ENCODE results near the gene JUN. TPM values are rescaled to one million over a fixed set of nuclear protein-coding genes. Genes with fewer than 3 reads are reported as not detected.

JUN gene
- polyA plus RNA-seq, 1 donor = 154 TPM

GRCh38 chr1:58783090-58783992 is 506 bp downstream of the JUN start:
- DNase-seq (ENCODE audit: low read depth) = peak; percentile 13

GRCh38 chr1:58782178-58783089 is 1.4 kb downstream of the JUN start:
- no peak for DNase-seq (ENCODE audit: low read depth)

GRCh38 chr1:58781541-58782177 is 2.2 kb downstream of the JUN start:
- DNase-seq (ENCODE audit: low read depth) = peak; percentile 47

GRCh38 chr1:58780836-58781452 is 2.9 kb downstream of the JUN start:
- DNase-seq (ENCODE audit: low read depth) = no peak

- DNase-seq (ENCODE audit: low read depth) = no peak
Observed at GRCh38 chr1:58780411-58780810, 3.4 kb downstream of the JUN start.

- DNase-seq (ENCODE audit: low read depth) = peak; percentile 62
Observed at GRCh38 chr1:58779801-58780382, 4.0 kb downstream of the JUN start.

GRCh38 chr1:58779059-58779754 is 4.6 kb downstream of the JUN start:
- peak; percentile 11 for DNase-seq (ENCODE audit: low read depth)

- DNase-seq (ENCODE audit: low read depth) = no peak
Observed at GRCh38 chr1:58778385-58779000, 5.4 kb downstream of the JUN start.

- no peak for DNase-seq (ENCODE audit: low read depth)
Observed at GRCh38 chr1:58774027-58774426, 9.8 kb downstream of the JUN start.

- no peak for DNase-seq (ENCODE audit: low read depth)
Observed at GRCh38 chr1:58773406-58773840, 10.4 kb downstream of the JUN start.

- no peak for DNase-seq (ENCODE audit: low read depth)
Observed at GRCh38 chr1:58769809-58770320, 14.0 kb downstream of the JUN start.

GRCh38 chr1:58768971-58769808 is 14.7 kb downstream of the JUN start:
- DNase-seq (ENCODE audit: low read depth) = no peak

GRCh38 chr1:58768191-58768731 is 15.6 kb downstream of the JUN start:
- no peak for DNase-seq (ENCODE audit: low read depth)

GRCh38 chr1:58767143-58767542 is 16.7 kb downstream of the JUN start:
- no peak for DNase-seq (ENCODE audit: low read depth)

GRCh38 chr1:58765441-58765840 is 18.4 kb downstream of the JUN start:
- no peak for DNase-seq (ENCODE audit: low read depth)

- DNase-seq (ENCODE audit: low read depth) = no peak
Observed at GRCh38 chr1:58765006-58765405, 18.8 kb downstream of the JUN start.

GRCh38 chr1:58764294-58764978 is 19.4 kb downstream of the JUN start:
- DNase-seq (ENCODE audit: low read depth) = no peak

- DNase-seq (ENCODE audit: low read depth) = no peak
Observed at GRCh38 chr1:58763214-58763613, 20.6 kb downstream of the JUN start.
